Lung microvascular endothelial cell (primary cell): ENCODE data around the gene RRAD. TPM values are rescaled to one million over a fixed set of nuclear protein-coding genes. Genes with fewer than 3 reads are reported as not detected.

Experiments
- DNase-seq, 2 donors: peaks; one replicate each; pipeline versions ENCODE4 v3.0.0 to v3.0.0-alpha.2; 2010; ENCODE audit warnings: low read depth in 2 of 2
- total RNA-seq: library from RNA; depleted of rRNA; stranded (reverse); fragments of >200 nt; gene quantifications from 2 replicates; pipeline ENCODE4 v1.2.1, GENCODE V29; 2014

The RRAD gene
- total RNA-seq, 1 donor from 2014 or later: 0.60 TPM

DNA sequence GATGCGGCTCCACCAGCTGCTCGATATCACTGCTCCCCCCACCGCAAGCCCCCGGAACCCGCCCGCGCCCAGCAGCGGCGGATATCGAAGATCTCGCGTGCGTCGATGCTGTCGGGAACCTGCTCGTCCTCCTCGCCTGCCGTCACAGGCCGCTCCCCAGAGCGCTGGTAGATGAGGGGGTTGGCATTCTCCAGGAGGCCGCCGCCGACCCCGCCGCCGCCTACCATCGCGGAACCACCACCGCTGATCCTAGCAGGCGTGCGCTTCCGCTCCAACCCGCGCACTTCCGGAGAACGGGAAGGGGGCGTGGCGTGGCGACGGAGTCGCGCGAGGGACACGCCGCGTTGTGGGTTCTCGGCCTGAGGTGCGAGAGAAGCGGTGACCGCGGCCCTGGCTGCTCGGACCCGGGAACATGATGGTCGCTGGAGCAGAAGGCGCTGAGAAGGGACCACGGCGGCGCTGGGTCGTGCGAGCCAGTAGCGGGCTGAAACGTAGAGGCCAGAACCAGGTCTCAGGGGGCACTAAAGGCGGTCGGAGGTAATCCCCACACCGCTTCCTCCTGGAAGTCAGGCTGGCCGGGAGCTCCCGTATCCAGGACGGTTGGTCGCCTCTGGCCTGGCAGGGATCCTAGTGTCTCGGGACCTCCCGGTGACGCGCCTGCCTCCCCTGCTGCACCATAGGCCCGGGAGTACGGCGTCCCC is 9.0 kb upstream of the RRAD start, which contains the start of gene CIAO2B:
Gene CIAO2B, minus strand, starts transcription at position 265 of the 701 bp plus-strand sequence. Its CDS starts 38 bp downstream, at position 227.
- peak; percentile 88 to 92 for DNase-seq

GRCh38 chr16:66933776-66934137 is 8.4 kb upstream of the RRAD start:
- DNase-seq: no peak

GRCh38 chr16:66932076-66932475 is 6.7 kb upstream of the RRAD start:
- no peak for DNase-seq

DNA sequence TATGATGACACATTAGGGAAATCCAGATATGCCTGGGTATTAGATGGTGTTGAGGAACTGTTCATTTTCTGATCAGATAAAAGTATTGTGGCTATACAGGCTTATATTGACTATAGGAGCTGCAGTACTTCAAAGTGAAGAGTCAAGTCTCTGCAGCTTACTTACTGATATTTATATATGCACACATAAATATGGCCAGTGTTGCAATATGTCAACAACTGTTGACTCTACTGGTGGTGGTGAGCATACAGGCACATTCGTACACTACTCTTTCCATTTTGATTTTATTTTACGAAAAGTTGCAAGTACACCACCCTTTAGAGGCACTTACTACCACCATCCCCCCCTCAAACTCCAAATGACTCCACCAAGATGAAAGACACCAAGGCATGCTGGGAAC is 6.3 kb upstream of the RRAD start:
- no peak for DNase-seq

DNA sequence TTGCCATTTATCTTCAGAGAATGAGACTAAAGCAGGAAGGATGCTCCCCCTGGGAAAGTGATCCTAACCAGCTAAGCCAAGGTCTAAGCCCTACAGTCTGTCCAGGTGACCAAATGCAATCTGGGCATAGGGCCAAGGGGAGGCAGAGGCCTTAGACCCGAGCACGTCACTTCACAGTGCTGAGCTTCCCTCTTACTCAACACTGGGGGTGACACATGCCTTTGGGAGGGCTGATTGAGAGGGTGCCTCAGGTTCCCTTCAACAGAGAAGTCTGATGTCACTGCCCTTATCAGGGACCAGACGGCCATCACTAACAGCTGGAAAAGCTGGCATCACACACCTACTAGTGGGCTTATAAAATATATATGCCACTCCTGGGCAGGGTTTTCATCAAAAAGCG is 4.9 kb upstream of the RRAD start:
- peak; percentile 40 to 45 for DNase-seq

GRCh38 chr16:66928702-66929388 is 3.5 kb upstream of the RRAD start:
- DNase-seq: peak in 1 of 2 donors; percentile 33

GRCh38 chr16:66927918-66928649 is 2.7 kb upstream of the RRAD start:
- no peak for DNase-seq

GRCh38 chr16:66926961-66927436 is 1.7 kb upstream of the RRAD start:
- DNase-seq: peak in 1 of 2 donors; percentile 54

DNA sequence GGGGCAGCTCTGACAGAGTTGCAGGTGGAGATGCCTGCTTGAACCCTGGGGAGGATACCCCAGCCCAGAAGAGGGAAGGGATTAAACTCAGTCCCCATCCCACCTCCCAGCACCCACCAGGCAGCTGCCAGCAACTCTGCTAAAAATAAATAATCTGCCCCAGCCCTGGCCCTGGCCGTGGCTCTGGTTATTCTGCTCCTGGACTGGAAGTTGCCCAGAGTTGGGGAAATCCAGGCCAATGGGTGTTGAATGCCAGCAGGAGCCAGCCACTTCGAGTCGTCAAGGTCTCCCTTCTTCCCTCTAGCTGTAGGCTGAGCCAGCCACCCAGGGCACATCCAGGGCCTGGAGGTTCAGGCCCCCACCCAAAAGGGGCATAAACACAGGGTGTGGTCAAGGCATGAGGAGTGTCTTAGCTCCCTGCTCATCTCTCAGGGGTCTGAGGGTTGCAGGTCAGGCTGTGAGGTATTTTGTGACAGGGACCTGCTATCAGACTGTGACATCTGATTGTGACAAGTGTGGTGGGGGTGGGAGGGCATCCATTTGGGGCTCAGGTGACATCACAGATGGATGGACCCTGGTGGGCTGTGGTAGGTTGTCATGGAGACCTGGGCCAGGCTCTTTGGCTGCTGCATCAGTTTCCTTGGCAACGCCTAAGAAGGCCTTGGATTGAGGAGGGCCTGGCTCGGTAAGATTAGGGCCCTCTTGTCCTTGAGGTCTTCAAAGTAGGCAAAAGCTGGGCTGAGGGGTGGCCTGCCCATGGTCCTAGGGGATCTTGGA is 1.0 kb upstream of the RRAD start:
- DNase-seq: no peak

DNA sequence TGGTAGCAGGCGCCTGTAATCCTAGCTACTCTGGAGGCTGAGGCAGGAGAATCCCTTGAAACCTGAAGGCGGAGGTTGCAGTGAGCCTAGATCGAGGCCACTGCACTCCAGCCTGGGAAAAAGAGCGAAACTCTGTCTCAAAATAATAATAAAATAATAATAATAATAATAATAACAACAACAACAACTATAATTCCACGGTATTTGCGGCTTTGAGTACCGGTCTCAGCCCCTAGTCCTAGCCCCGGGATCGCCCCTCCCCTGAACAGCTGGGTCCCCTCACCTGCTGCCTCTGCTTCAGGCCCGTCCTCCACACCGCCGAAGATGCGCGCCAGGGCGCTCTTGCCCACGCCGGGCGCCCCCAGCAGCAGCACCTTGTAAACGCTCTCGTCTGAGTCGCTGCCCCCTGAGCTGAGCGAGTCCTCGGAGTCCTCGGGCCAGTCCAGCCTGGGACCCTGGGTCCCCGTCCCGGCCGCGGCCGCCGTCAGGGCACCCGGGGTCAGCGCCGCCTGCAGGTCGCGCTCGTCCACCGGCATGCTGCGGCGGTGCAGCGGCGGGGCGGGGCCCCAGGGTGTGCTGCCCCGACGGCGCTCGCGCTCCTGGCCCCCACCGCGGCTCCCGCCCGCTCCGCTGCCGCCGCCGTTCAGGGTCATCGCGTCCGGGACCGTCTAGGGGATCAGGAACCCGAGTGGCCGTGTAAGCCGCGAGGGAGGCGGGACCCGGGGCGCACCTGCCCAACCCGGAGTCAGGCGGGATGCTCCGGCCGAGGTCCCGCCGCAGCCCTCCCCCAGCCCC is 611 bp downstream of the RRAD start:
- peak in 1 of 2 donors; percentile 31 for DNase-seq

DNA sequence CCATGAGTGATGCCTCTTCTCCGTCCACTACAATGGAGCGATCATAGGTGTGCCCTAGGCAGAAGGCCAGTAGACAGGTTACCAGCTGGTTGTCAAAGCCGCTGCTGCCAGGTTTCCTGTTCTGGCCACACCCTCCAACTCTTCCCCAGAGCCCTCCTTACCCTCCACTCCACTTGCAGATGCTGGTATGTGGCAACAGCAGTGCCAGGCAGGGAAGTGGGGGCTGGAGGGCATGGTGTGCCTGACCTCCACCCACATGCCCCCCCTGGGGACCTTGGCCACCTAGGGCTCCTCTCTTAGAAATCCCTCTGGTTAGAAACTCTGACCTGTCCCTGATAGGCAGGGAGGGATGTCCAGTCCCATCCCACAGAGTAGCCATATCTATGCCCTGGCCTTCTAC is 1.5 kb downstream of the RRAD start:
- no peak for DNase-seq

- DNase-seq: no peak
Measured at GRCh38 chr16:66923247-66923731, 2.0 kb downstream of the RRAD start.

DNA sequence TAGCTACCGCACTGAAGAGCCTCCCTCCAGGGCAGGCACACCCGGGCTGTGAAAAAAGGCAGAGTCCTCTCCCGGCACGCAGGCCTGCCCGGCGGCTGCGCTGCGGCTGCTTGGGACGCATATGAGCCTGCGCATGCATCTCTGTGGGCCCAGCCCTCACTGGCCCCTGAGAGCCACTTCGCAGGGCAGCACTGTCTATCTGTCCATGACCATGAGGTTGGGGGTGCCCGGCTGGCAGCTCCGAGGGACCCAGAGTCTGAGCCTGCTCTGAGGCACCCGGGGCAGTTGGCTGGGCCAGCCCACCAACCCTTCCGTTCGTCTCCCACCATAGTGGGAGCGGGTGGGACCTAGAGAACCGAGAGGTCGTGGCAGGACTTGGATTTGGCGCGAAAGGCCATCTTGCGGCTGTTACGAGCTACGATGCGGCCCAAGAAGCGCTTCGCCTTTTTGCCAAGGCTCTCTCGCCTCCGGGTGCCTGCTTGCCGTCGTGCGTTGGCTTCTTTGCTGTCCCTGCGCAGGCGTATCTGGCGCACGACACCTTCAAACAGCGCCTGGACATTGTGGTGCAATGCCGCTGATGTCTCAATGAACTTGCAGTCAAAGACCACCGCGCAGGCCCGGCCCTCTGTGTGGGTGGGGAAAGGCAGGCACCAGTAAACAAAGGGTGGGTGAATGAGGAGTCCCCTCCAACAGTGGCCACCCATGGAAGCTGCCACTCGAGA is 3.4 kb downstream of the RRAD start:
- DNase-seq: no peak

- no peak for DNase-seq
Measured at GRCh38 chr16:66920924-66921680, 4.2 kb downstream of the RRAD start.

GRCh38 chr16:66920299-66920590 is 5.1 kb downstream of the RRAD start:
- DNase-seq: no peak

GRCh38 chr16:66919569-66920298 is 5.6 kb downstream of the RRAD start:
- no peak for DNase-seq

GRCh38 chr16:66918803-66919568 is 6.3 kb downstream of the RRAD start, which contains the start of gene CDH16:
CDH16 (minus strand) TSS chr16:66918885; CDS start chr16:66918065, 820 bp downstream.
- DNase-seq: no peak

DNA sequence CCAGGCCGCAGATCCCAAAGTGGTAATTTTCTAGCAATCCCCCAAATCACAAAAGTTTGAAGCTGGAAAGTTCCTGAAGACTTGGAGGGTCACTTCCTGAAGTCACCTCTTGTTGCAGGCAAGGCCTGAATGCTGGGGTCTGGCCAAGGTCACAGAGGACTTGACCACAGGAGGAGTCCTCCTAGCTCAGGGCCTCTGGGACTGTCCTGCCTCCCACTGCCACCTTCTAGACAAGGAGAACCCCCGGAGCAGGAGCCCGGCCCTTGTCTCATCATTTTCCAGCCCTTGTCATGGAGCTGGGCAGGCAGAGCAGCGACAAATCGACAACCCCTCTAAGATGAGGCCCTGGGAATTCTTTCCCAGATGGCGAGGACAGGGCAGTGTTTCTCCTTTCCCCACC is 7.0 kb downstream of the RRAD start:
- no peak for DNase-seq
